Activated naive CD4-positive, alpha-beta T cell treated with anti-CD3 and anti-CD28 coated beads for 36 hours (primary cell): ENCODE results near the gene MBD3L2. TPM values are rescaled to one million over a fixed set of nuclear protein-coding genes. Genes with fewer than 3 reads are reported as not detected.

Experiments used
- CTCF ChIA-PET: fragments of 350-600 bp; sonication (Branson Sonifier 250); formaldehyde crosslinking; loops from one replicate; lab custom pipeline; 2021; ENCODE audit warnings: antibody characterized with exemption; lab: Charles Lee
- DNase-seq: peaks from one replicate; pipeline ENCODE4 v3.0.0-alpha.2; 2020
- H3K27ac Mint-ChIP-seq: one replicate; pipeline ENCODE4 v1.8.0; 2021; ENCODE audit warnings: mild to moderate bottlenecking, mixed read lengths
- H3K27me3 Mint-ChIP-seq: one replicate; pipeline ENCODE4 v1.8.0; 2021; ENCODE audit warnings: low read depth, mixed read lengths
- H3K36me3 Mint-ChIP-seq: one replicate; pipeline ENCODE4 v1.8.0; 2021; ENCODE audit warnings: low read depth, mixed read lengths
- H3K4me1 Mint-ChIP-seq: one replicate; pipeline ENCODE4 v1.8.0; 2021; ENCODE audit warnings: low read depth, mixed read lengths
- H3K4me3 Mint-ChIP-seq: one replicate; pipeline ENCODE4 v1.8.0; 2021; ENCODE audit warnings: mild to moderate bottlenecking, moderate library complexity, mixed read lengths
- H3K9me3 Mint-ChIP-seq: one replicate; pipeline ENCODE4 v1.8.0; 2021; ENCODE audit warnings: mixed read lengths
- intact Hi-C: fragments of 100-400 bp; cut with micrococcal nuclease; formaldehyde crosslinking; loops from one replicate; pipeline ENCODE4 v1.15.1; 2023
- total RNA-seq, 2 experiments: library from RNA; stranded (reverse); gene quantifications; one replicate each; pipeline ENCODE4 v1.2.3, GENCODE V29; 2021

Gene MBD3L2
- total RNA-seq, 2 experiments from 2014 or later, result not detected

- Mint-ChIP-seq H3K9me3 (peaks cover 33% of the 10 kb centered on the region), H3K4me3 (peak overlapping the region; percentile 94), H3K36me3 (peaks cover 12% of the 10 kb centered on the region), H3K4me1 (peaks cover 16% of the 10 kb centered on the region), H3K27ac (no peak overlapping the region), H3K27me3 (no peaks in the 10 kb centered on the region)
- DNase-seq, result no peak
- CTCF ChIA-PET, result no interaction called here
- intact Hi-C loops, result no loop called here
Observed at GRCh38 chr19:7098096-7098495, 49.0 kb downstream of the MBD3L2 start.

- Mint-ChIP-seq H3K27me3 (no peaks in the 10 kb centered on the region), H3K4me1 (peaks cover 16% of the 10 kb centered on the region), H3K27ac (peak overlapping the region; percentile 90), H3K9me3 (peaks cover 33% of the 10 kb centered on the region), H3K36me3 (peaks cover 12% of the 10 kb centered on the region), H3K4me3 (peak overlapping the region; percentile 94)
- intact Hi-C loops, result loop anchor here (1.0 kb wide), 1 partner anchor 30 kb away; the partner anchor contains the start of gene ZNF557
- DNase-seq, result peak; percentile 88
- CTCF ChIA-PET, result interaction anchor here (0.6 to 1.8 kb wide), 5 partner anchors 240 to 469 kb away, joined by 3 to 11 read pairs (median 3); no protein-coding TSS in a partner anchor
Observed at GRCh38 chr19:7098701-7099596, 49.8 kb downstream of the MBD3L2 start.

DNA sequence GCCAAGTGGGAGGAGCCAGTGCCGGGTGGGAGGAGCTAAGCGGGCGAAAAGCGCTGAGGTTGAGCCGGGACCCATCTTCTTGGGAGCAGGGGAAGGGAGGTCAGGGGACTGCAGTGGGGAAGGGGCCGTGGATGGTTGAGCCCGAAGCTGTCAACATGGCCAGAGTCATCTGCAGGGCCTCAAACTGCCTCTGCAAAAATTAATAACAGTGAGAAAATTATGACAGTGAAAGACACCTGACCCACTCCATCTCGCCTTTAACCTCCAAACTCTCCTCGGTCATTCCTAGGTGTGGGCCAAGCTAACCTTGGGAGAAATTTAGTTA, 50.4 kb downstream of the MBD3L2 start:
- intact Hi-C loops, result loop anchor here (1.0 kb wide), 1 partner anchor 30 kb away; the partner anchor contains the start of gene ZNF557
- Mint-ChIP-seq H3K9me3 (peaks cover 32% of the 10 kb centered on the region), H3K27me3 (no peaks in the 10 kb centered on the region), H3K36me3 (peaks cover 12% of the 10 kb centered on the region), H3K4me3 (peak overlapping the region; percentile 94), H3K27ac (peak overlapping the region; percentile 90), H3K4me1 (peaks cover 16% of the 10 kb centered on the region)
- DNase-seq, result peak; percentile 88
- CTCF ChIA-PET, result interaction anchor here (0.6 to 1.8 kb wide), 5 partner anchors 240 to 469 kb away, joined by 3 to 11 read pairs (median 3); no protein-coding TSS in a partner anchor

Other genes with a start within 250 kb of the MBD3L2 start
- gene ADGRE1, start 161.7 kb upstream of the MBD3L2 start, total RNA-seq, result 10 to 100 TPM in 1 of 2 experiments, 1 to 10 TPM in 1; 9.1 to 11.2 TPM
- gene MBD3L2B, start 27.9 kb upstream of the MBD3L2 start, total RNA-seq, result not detected
- not detected for gene MBD3L5, start 18.7 kb upstream of the MBD3L2 start, total RNA-seq
- not detected for gene MBD3L4, start 9.1 kb upstream of the MBD3L2 start, total RNA-seq
- gene MBD3L3, start 9.4 kb downstream of the MBD3L2 start, total RNA-seq, result not detected
- gene ZNF557, start 20.4 kb downstream of the MBD3L2 start, total RNA-seq, result 1 to 10 TPM; 4.7 to 5.6 TPM
- gene INSR, start 245.1 kb downstream of the MBD3L2 start, total RNA-seq, result 1 to 10 TPM; 3.7 to 3.9 TPM